Gastrocnemius medialis (tissue), 4 donors: ENCODE data around the gene CDHR3.

Experiments used
- CTCF ChIP-seq, 5 experiments: fragments of 450-650 bp in 3 of 5; fragments of 200-600 bp in 2 of 5; sonication (generic) in 2 of 5; IDR thresholded peaks in 4 of 5; conservative IDR thresholded peaks in 1 of 5; 1 replicate in 4 of 5; 2 replicates in 1 of 5; pipeline ENCODE4 v1.5.1; 2016 to 2019; ENCODE audit warnings: antibody characterized with exemption in 5 of 5, mild to moderate bottlenecking in 3 of 5, moderate library complexity in 3 of 5
- POLR2A ChIP-seq, 2 donors: fragments of 450-650 bp; IDR thresholded peaks; one replicate each; pipeline ENCODE4 v1.6.1; 2017; ENCODE audit warnings: antibody characterized with exemption in 2 of 2, mild to moderate bottlenecking in 2 of 2, moderate library complexity in 2 of 2

GRCh38 chr7:106048706-106049020 lies 85.6 kb downstream of the CDHR3 start:
- TF ChIP-seq CTCF (IDR thresholded peaks at IDR 0.05 in 4 of 5, conservative IDR thresholded peaks at IDR 0.05 in 1 of 5) (no peak), POLR2A (IDR thresholded peaks at IDR 0.05) (no peak)
